HCT116 (cell line): ENCODE measurements around the gene TCF12. TPM values are rescaled to one million over a fixed set of nuclear protein-coding genes. Genes with fewer than 3 reads are reported as not detected.

Source experiments
- ATAC-seq: fragments of 200-7000 bp; cut with Tn5 transposase; 2 replicates; pipeline ENCODE4 v1.9.1; 2020; ENCODE audit warnings: mild to moderate bottlenecking, moderate library complexity
- BruUV-seq: library from RNA; stranded (reverse); fragments of 400-500 nt; replicated peaks from 2 replicates; lab custom pipeline; 2021; lab: Mats Ljungman, UMichigan
- CTCF ChIA-PET: fragments of 300-600 bp; sonication (Branson Sonifier 250); formaldehyde crosslinking; loops from one replicate; lab custom pipeline; 2021; ENCODE audit warnings: antibody characterized with exemption; lab: Charles Lee
- POLR2A ChIA-PET: fragments of 300-600, 350-600 bp; sonication (Branson Sonifier 250); formaldehyde crosslinking; loops from one replicate; lab custom pipeline; 2021; ENCODE audit warnings: antibody characterized with exemption; lab: Charles Lee
- RAD21 ChIA-PET, 2 experiments: fragments of 300-600 bp; sonication (Branson Sonifier 250); formaldehyde crosslinking; loops; one replicate each; lab custom pipeline; 2023; ENCODE audit warnings: low total read pairs in 2 of 2; ENCODE audit not compliant: uncharacterized antibody in 2 of 2, unreplicated experiment in 2 of 2, low non-redundant PET in 1 of 2; lab: Charles Lee
- DNase-seq: peaks from one replicate; pipeline ENCODE4 v3.0.0-alpha.2; 2010; ENCODE audit warnings: low read depth, low spot score
- H2AFZ ChIP-seq: fragments of 200-600 bp; shearing (Covaris generic), sonication (generic); 2 replicates; pipeline ENCODE4 v1.6.1; 2017; ENCODE audit warnings: low read depth, mixed run types, mixed read lengths, antibody characterized with exemption, low read length; ENCODE audit not compliant: poor library complexity, severe bottlenecking
- H3K27ac ChIP-seq: 2 replicates; pipeline ENCODE4 v1.5.1; 2012; ENCODE audit warnings: low read depth, low read length
- H3K27me3 ChIP-seq: fragments of 200-600 bp; sonication (generic); 2 replicates; pipeline ENCODE4 v1.6.1; 2016; ENCODE audit warnings: mixed run types, low read length, mixed read lengths; ENCODE audit not compliant: insufficient read depth
- H3K36me3 ChIP-seq, 2 experiments: fragments of 200-500 bp in 1 of 2; fragments of 200-600 bp in 1 of 2; sonication (Bioruptor generic) in 1 of 2; sonication (generic) in 1 of 2; 2 replicates each; pipeline versions ENCODE4 v1.5.1 to v1.6.1; 2014 to 2016; ENCODE audit warnings: low read length in 2 of 2, inconsistent platforms in 1 of 2, mixed read lengths in 1 of 2, mixed run types in 1 of 2; ENCODE audit not compliant: insufficient read depth in 2 of 2, control insufficient read depth in 1 of 2
- H3K4me1 ChIP-seq, 2 experiments: fragments of 200-600 bp in 1 of 2; sonication (generic) in 1 of 2; 2 replicates each; pipeline versions ENCODE4 v1.5.1 to v1.6.1; 2012 to 2017; ENCODE audit warnings: low read length in 2 of 2, inconsistent platforms in 1 of 2, mild to moderate bottlenecking in 1 of 2, mixed read lengths in 1 of 2, mixed run types in 1 of 2, moderate library complexity in 1 of 2; ENCODE audit not compliant: insufficient read depth in 2 of 2, control insufficient read depth in 1 of 2
- H3K4me2 ChIP-seq: fragments of 200-600 bp; sonication (generic); 2 replicates; pipeline ENCODE4 v1.6.1; 2017; ENCODE audit warnings: mixed run types, low read length, mixed read lengths
- H3K4me3 ChIP-seq, 2 experiments: fragments of 200-600 bp in 1 of 2; sonication (generic) in 1 of 2; replicated peaks in 1 of 2; 2 replicates each; pipeline ENCODE4 v1.5.1; 2011 to 2016; ENCODE audit warnings: low read length in 2 of 2, control low read depth in 1 of 2, low read depth in 1 of 2, mild to moderate bottlenecking in 1 of 2, mixed read lengths in 1 of 2, mixed run types in 1 of 2
- H3K79me2 ChIP-seq: fragments of 200-600 bp; sonication (generic); 2 replicates; pipeline ENCODE4 v1.6.1; 2017; ENCODE audit warnings: mild to moderate bottlenecking, mixed run types, low read length, moderate library complexity, mixed read lengths; ENCODE audit not compliant: insufficient read depth
- H3K9ac ChIP-seq: fragments of 200-600 bp; sonication (generic); 2 replicates; pipeline ENCODE4 v1.6.1; 2016; ENCODE audit warnings: low read length, mixed read lengths
- H3K9me2 ChIP-seq: fragments of 200-600 bp; sonication (generic), shearing (Covaris generic); 2 replicates; pipeline ENCODE4 v1.6.1; 2017; ENCODE audit warnings: mixed run types, mild to moderate bottlenecking, moderate library complexity; ENCODE audit not compliant: insufficient read depth
- H3K9me3 ChIP-seq, 2 experiments: fragments of 200-500 bp in 1 of 2; fragments of 200-600 bp in 1 of 2; sonication (Bioruptor generic) in 1 of 2; sonication (generic) in 1 of 2; 2 replicates each; pipeline ENCODE4 v1.6.1; 2014 to 2017; ENCODE audit warnings: low read length in 2 of 2, mixed read lengths in 2 of 2, inconsistent platforms in 1 of 2, low read depth in 1 of 2, mild to moderate bottlenecking in 1 of 2, mixed run types in 1 of 2, moderate library complexity in 1 of 2; ENCODE audit not compliant: control insufficient read depth in 1 of 2, insufficient read depth in 1 of 2
- H4K20me1 ChIP-seq: fragments of 200-600 bp; sonication (generic), shearing (Covaris generic); 2 replicates; pipeline ENCODE4 v1.6.1; 2017; ENCODE audit warnings: mixed run types, mild to moderate bottlenecking, moderate library complexity; ENCODE audit not compliant: insufficient read depth
- EGR1 ChIP-seq: IDR thresholded peaks from 2 replicates; pipeline ENCODE4 v1.6.1; 2012; ENCODE audit warnings: low read depth
- EZH2 ChIP-seq: fragments of 200-600 bp; sonication (generic); IDR thresholded peaks from 2 replicates; pipeline ENCODE4 v1.6.1; 2017; ENCODE audit warnings: antibody characterized with exemption, mixed run types
- FOSL1 ChIP-seq: IDR thresholded peaks from 2 replicates; pipeline ENCODE4 v1.6.1; 2012; ENCODE audit warnings: low read depth
- JUND ChIP-seq: IDR thresholded peaks from 2 replicates; pipeline ENCODE4 v1.6.1; 2012
- POLR2AphosphoS5 ChIP-seq: IDR thresholded peaks from 2 replicates; pipeline ENCODE4 v1.6.1; 2011; ENCODE audit warnings: mild to moderate bottlenecking, low read depth, low read length, moderate library complexity
- RAD21 ChIP-seq: IDR thresholded peaks from 2 replicates; pipeline ENCODE4 v1.6.1; 2012; ENCODE audit warnings: low read depth, mild to moderate bottlenecking
- SRF ChIP-seq: IDR thresholded peaks from 2 replicates; pipeline ENCODE4 v1.6.1; 2012; ENCODE audit warnings: low read depth
- TCF7L2 ChIP-seq: IDR thresholded peaks from 2 replicates; pipeline ENCODE4 v1.7.0; 2011; ENCODE audit warnings: borderline replicate concordance, inconsistent platforms; ENCODE audit not compliant: insufficient read depth, insufficient read length; ENCODE audit errors: extremely low read depth
- ZNF274 ChIP-seq: fragments of 200-500 bp; sonication (Bioruptor generic); IDR thresholded peaks from 2 replicates; pipeline ENCODE4 v1.6.1; 2014; ENCODE audit warnings: mild to moderate bottlenecking, low read depth, low read length, inconsistent platforms
- intact Hi-C: fragments of 100-400 bp; cut with micrococcal nuclease; formaldehyde crosslinking; loops from 2 replicates; pipeline ENCODE4 v1.10.0; 2022
- total RNA-seq: library from RNA; stranded (reverse); gene quantifications from one replicate; pipeline ENCODE4 v1.2.1, GENCODE V29; 2021; ENCODE audit not compliant: unreplicated experiment
- TF ChIP-seq, protein P1 (sequence below): IDR thresholded peaks from 2 replicates; pipeline ENCODE4 v1.6.1; 2012
- TF ChIP-seq, protein P2 (sequence below): IDR thresholded peaks from 2 replicates; pipeline ENCODE4 v1.6.1; 2012
- TF ChIP-seq, protein P3 (sequence below): IDR thresholded peaks from 2 replicates; pipeline ENCODE4 v1.6.1; 2011; ENCODE audit warnings: mild to moderate bottlenecking, low read length, moderate library complexity; ENCODE audit not compliant: insufficient replicate concordance; ENCODE audit errors: extremely low read depth

Gene TCF12
- total RNA-seq, 1 experiment from 2014 or later, result 71.6 TPM

DNA sequence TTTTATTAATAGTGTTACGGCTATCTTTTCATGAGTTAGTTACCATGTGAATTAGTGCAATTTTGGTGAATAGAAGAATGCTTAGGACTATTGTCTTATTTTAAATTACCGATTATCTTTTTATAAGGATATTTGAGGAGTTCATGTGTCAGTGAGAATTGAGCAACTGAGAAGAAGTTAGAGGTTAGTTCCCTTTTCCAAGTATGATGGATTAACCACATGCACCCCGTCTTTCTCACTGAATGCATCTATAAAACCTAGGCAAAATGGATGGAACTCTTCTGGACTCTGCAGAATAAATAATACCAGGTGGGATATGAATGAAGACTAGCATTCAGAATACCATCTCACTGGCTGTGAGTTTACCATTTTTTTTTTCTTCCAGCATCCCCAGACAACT lies 74.3 kb downstream of the TCF12 start:
- TF ChIP-seq POLR2AphosphoS5, result no peak
- TF ChIP-seq, protein P1, sequence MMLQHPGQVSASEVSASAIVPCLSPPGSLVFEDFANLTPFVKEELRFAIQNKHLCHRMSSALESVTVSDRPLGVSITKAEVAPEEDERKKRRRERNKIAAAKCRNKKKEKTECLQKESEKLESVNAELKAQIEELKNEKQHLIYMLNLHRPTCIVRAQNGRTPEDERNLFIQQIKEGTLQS, result no peak
- TF ChIP-seq EZH2, result no peak
- no peak for TF ChIP-seq TCF7L2
- no peak for TF ChIP-seq JUND
- TF ChIP-seq ZNF274, result no peak
- TF ChIP-seq RAD21, result no peak
- no peak for TF ChIP-seq SRF
- no peak for TF ChIP-seq EGR1
- no peak for TF ChIP-seq FOSL1
- ATAC-seq (no peak), DNase-seq (no peak)
- Histone ChIP-seq H4K20me1 (peaks cover 12% of the 10 kb centered on the region; the same call in 1 of the 2 replicates), H3K9me3 (no peaks in the 10 kb centered on the region), H2AFZ (no peak overlapping the region), H3K27me3 (no peaks in the 10 kb centered on the region), H3K4me1 (no peaks in the 10 kb centered on the region; a peak in 1 of 4 replicates), H3K36me3 (no peaks in the 10 kb centered on the region), H3K9me2 (no peaks in the 10 kb centered on the region), H3K27ac (no peak overlapping the region), H3K4me3 (no peak overlapping the region), H3K4me2 (no peak overlapping the region), H3K9ac (no peak overlapping the region), H3K79me2 (peaks cover 36% of the 10 kb centered on the region)
- ChIA-PET RAD21 (no interaction called here), POLR2A (no interaction called here), CTCF (no interaction called here)
- no TSS peak for BruUV-seq
- intact Hi-C loops, result no loop called here

DNA sequence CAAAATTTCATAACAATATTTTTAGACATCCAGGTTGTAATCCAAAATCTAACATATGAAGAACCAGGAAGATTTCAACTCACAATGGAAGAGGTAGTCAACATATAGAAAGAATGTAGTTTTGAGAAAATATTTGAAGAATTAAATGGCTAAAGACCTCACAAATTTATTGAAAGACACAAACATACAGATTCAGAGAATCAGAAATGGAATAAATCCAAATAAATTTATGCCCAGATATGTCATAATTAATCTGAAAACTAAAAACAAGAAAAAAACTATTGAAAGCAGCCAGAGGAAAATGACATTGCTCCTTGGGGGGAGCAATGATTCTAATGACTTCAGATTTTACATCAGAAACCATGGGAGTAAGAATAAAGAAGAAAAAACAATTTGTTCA lies 75.8 kb downstream of the TCF12 start:
- BruUV-seq, result no TSS peak
- H4K20me1 ChIP-seq, result peaks cover 8% of the 10 kb centered on the region; the same call in 1 of the 2 replicates
- CTCF ChIA-PET, result no interaction called here
- H3K79me2 ChIP-seq, result peaks cover 24% of the 10 kb centered on the region
- H3K9me2 ChIP-seq, result no peaks in the 10 kb centered on the region
- no peaks in the 10 kb centered on the region for H3K27me3 ChIP-seq
- no peak overlapping the region for H2AFZ ChIP-seq
- no peak overlapping the region for H3K4me2 ChIP-seq
- H3K27ac ChIP-seq, result no peak overlapping the region
- RAD21 ChIA-PET, result no interaction called here
- H3K9ac ChIP-seq, result no peak overlapping the region
- ATAC-seq (no peak), DNase-seq (no peak)
- POLR2A ChIA-PET, result no interaction called here
- H3K4me3 ChIP-seq, result no peak overlapping the region
- TF ChIP-seq, protein P2, sequence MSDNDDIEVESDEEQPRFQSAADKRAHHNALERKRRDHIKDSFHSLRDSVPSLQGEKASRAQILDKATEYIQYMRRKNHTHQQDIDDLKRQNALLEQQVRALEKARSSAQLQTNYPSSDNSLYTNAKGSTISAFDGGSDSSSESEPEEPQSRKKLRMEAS, result no peak
- TF ChIP-seq, protein P3, sequence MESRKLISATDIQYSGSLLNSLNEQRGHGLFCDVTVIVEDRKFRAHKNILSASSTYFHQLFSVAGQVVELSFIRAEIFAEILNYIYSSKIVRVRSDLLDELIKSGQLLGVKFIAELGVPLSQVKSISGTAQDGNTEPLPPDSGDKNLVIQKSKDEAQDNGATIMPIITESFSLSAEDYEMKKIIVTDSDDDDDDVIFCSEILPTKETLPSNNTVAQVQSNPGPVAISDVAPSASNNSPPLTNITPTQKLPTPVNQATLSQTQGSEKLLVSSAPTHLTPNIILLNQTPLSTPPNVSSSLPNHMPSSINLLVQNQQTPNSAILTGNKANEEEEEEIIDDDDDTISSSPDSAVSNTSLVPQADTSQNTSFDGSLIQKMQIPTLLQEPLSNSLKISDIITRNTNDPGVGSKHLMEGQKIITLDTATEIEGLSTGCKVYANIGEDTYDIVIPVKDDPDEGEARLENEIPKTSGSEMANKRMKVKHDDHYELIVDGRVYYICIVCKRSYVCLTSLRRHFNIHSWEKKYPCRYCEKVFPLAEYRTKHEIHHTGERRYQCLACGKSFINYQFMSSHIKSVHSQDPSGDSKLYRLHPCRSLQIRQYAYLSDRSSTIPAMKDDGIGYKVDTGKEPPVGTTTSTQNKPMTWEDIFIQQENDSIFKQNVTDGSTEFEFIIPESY, result no peak
- no peaks in the 10 kb centered on the region for H3K9me3 ChIP-seq
- intact Hi-C loops, result no loop called here
- no peaks in the 10 kb centered on the region; a peak in 1 of 4 replicates for H3K4me1 ChIP-seq
- H3K36me3 ChIP-seq, result no peaks in the 10 kb centered on the region
